Activated CD4-positive, alpha-beta T cell treated with anti-CD3 and anti-CD28 coated beads, Interleukin-2, Interleukin-4, amounts not matched to agents 100 ng/mL and 50 ng/mL, durations not matched to agents 16 hours and 8 hours (primary cell): ENCODE results near the gene TUBB.
"Not testable (repeated sequence)": the region's sequence is repeated elsewhere in the genome, so short reads cannot be mapped to it uniquely, and the experiment has no call there.

Source experiments
- DNase-seq: peaks from one replicate; pipeline ENCODE4 v3.0.0-alpha.2; 2020; ENCODE audit warnings: low spot score

The TUBB gene

DNA sequence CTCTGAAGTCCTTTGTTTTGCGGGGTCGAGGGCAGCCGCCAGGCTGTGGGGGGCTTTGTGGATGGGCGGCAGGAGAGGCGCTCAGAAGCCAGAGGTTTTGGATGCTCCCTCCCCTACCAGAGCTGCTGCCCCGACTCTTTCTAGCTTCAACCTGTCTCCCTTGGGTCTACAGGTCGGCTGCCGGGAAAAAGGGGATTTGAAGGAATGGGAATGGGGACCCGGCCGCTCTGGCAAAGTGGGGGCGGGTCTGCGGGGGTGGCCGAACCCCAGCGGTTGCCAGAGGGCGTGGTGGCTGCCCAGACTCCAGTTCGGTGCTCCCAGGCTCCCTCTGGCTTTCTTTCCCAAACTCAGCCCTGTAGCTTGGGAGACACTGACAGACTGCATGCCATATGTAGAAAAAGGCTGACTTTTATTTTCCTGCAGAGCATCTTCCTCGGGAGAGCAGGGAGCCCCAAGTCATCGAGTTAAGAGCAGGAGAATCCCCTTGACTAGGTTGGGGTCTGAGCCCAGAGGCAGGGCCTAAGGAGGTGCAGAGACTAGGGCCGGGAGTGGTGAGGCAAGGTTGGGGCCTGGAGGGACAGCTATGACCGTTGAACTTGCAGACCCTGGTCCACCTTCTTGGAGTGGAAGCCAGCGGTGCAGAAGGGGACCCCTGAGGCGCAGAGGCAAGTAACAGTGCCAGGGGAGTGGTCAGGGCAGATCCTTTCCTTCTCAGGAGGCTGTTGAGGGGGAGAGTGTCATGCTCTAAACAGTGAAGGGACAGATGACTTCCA, 32.3 kb upstream of the TUBB start:
- no peak for DNase-seq

DNA sequence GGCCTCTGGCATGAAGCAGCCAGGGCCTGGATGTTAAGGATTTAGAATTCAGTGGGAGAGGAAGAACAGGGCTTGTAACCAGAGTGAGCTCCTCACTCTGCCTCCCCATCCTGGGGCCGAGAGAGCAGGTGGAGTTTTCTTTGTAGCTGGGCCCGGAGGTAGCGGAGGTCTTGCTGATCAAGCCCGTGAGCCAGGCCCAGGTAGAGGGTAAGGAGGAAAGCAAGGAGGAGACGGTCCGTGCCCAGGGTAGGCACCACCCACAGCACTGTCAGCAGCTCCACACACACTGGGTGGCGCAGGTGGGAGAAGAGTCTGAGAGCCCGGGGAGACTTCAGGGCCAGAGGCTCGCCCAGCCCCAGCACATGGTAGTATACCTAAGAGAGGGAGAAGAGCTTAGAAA, 31.6 kb upstream of the TUBB start:
- no peak for DNase-seq

DNA sequence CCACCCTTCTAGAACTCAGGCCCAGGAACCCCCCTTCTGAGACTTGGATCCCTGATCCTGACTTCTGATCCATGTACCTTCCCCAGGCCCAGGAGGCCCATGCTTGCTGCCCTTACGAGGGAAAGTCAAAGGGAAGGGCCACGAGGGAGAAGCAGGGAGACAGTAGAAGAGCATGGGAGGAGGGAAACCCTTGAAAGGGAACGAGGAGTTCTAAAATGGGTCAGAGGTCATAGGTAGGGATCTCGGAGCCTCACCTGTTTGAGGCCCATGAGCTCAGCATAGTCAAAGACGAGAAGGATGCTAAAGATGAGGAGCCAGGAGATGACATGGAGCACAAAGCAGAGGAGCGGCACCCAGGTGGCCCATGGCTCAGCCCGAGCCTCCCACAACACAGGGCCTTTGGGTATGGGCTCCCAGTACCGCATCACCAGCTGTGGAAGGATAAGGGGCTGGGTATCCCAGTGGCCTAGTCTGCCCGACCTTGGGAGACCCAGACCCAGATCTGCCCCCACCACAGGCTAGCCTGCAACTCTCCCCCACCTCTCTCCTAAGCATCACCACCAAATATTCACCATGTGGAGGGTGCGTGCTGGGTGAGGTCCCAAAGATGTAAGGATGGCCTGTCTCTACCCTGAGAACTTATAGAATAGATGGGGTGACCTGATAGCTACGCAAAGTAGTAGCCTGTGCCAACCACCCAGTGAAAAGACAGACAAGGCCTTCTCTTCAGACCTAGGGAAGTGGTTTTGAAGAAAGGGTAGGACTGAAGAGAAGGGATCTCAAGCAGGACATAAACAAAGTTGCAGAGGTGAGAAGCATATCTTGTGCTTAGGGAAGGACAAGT, 30.9 kb upstream of the TUBB start:
- no peak for DNase-seq

DNA sequence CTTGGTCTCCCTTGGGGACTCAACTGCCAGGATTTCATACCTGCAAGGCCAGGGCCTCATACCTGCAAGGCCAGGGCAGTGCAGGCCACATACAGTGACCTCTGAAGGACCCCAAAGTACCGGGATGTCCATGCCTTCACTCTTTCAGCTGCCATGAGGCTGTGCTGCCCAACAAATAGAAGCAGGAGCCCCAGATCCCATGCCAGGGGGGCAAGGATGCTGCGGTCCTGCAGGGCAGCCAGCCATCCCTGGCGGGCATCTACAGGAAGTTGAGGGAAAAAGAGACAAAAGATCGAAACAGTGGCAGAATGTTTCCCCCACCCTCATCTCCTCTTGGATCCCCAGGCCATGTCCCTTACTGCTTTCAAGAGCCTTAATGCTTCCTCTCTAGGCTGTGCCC, 30.2 kb upstream of the TUBB start:
- DNase-seq = no peak

GRCh38 chr6:30690403-30691207, 29.5 kb upstream of the TUBB start, which contains the start of gene NRM:
NRM (minus strand) TSS chr6:30690984; CDS start chr6:30690974, 10 bp downstream.
- peak; percentile 77 for DNase-seq

DNA sequence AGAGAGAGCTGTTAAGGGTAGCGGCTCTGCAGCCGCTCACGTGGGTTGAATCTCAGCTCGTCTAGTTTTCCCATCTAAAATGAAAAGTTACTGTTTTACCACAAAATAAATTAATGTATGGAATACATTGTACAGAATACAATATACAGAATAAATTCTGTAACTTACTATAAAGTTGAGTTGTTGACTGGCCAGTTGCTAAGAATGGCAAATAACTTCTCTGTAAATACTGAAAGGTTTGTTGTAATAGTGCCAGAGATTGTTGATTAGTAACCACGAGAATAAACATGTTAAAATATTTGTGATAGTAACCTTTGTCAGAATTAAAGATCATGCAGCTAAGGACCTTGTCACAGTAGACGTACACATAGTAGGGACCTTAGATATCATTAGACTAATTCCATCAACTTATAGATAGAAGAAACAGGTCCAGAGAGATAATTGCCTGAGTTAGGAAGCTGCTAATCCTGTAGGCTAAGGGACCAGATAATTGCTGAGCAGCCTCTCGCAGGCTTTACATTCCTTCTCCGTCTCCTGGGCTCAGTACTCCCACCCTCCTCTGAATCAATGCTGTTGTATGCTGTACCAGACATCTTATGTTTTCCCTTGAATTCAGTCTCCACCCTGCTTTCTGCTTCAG, 28.8 kb upstream of the TUBB start:
- DNase-seq = no peak

GRCh38 chr6:30696432-30696831, 23.7 kb upstream of the TUBB start:
- DNase-seq = no peak

- no peak for DNase-seq
These were observed 19.8 kb upstream of the TUBB start for GRCh38 chr6:30700340-30700739.

DNA sequence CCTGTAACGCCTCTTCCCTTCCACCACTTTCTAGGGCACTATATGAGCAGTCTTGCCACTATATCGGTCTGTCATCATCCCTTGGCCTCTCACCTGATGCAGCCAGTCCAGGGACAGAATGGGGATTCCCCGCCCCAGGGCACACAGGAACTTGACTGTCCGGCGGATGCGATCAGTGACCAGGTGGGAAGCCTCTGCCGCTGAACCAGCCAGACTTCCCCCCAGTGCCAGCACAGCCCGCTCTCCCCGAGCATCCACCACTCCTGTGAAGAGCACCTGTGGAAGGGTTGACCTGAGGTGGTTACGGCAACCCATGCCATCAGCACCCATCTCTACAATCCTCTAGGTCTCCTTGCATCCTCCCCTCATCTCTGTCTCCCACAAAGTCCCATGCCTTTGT, 17.1 kb upstream of the TUBB start:
- no peak for DNase-seq

DNA sequence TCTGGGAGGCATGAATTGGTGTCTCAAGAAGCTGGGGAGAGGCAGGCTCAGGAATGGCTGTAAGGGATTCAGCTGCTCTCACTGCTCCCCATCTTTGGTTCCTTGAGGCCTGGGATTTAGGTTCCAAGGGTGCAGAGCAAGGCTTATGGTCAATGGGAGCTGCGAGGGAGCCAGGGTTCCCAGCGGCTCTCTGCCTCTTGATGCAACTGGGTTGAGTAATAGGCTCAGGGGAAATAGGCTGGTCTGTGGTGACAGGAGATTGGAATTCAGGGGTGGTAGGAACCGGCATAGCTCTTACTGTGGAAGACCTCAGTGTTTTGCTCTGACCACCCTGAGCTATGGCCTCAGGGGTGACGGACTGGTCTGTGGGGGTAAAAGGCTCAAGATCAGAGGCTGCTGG, 16.3 kb upstream of the TUBB start:
- no peak for DNase-seq

GRCh38 chr6:30705620-30706019, 14.5 kb upstream of the TUBB start:
- DNase-seq = no peak

DNA sequence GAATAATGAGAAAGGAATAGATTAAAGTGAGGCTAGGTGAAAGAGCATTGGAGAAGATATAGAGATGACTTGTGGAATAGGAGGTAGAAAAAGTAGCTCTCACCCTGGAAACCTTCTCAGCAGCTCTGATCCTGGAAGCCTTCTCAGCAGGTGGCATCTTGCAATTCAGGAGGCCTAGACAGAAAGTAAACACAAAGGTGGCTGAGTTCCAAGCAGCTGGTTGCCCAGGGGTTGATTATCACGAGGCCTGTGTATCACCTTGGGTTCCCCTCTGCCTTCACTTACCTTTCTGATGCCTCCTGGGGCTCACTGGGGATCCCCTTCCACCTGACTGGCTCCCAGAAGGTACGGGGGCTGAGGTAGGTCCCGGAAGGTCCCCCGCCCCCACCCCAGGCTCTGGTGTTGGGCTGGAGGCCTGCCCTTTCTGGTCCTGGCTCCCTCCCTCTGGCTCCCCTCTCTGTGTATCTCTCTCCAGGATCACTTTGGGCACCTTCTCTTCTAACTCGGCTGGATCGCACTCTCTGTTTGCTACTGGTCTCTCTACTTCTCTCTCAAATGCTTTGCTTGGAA, 12.8 kb upstream of the TUBB start:
- no peak for DNase-seq

- DNase-seq = no peak
These were observed 10.9 kb upstream of the TUBB start for GRCh38 chr6:30709101-30709868.

DNA sequence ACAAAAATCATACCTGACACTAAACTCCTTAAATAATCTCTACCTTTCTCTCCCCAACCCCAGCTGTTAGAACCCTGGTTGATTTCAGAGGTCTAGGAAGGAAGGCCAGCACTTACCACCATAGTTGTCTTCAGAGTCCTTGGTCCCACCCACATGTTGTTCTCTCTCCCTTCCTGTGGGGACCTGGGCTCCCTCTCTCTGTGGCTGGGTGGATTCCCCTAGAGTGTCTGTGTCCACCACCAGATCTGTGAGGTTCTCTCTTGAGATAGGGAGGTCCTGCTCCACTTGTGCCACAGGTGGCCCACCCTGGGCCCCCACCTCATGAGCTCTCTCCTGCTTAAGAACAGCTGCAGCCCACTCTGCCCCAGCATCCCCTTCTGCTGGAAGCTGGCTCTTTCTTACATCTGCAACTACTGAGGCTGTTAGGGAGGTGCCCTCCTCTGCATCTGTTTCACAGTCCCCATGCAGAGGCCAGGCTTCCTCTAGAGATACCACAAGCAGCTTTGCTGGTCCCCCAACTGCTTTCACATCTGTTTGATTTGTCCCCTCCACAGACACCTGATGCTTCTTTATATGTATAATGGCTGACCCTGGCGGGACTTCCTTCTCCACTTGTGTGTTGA, 8.3 kb upstream of the TUBB start:
- DNase-seq = no peak

GRCh38 chr6:30712441-30712945, 7.7 kb upstream of the TUBB start:
- DNase-seq = no peak

GRCh38 chr6:30714263-30714662, 5.9 kb upstream of the TUBB start:
- no peak for DNase-seq

GRCh38 chr6:30716879-30717128, 3.3 kb upstream of the TUBB start:
- no peak for DNase-seq

GRCh38 chr6:30717129-30717844, 2.9 kb upstream of the TUBB start, which contains the start of gene MDC1:
MDC1 (minus strand) TSS chr6:30717281; CDS start chr6:30715175, 2,106 bp downstream.
- DNase-seq = peak; percentile 100

DNA sequence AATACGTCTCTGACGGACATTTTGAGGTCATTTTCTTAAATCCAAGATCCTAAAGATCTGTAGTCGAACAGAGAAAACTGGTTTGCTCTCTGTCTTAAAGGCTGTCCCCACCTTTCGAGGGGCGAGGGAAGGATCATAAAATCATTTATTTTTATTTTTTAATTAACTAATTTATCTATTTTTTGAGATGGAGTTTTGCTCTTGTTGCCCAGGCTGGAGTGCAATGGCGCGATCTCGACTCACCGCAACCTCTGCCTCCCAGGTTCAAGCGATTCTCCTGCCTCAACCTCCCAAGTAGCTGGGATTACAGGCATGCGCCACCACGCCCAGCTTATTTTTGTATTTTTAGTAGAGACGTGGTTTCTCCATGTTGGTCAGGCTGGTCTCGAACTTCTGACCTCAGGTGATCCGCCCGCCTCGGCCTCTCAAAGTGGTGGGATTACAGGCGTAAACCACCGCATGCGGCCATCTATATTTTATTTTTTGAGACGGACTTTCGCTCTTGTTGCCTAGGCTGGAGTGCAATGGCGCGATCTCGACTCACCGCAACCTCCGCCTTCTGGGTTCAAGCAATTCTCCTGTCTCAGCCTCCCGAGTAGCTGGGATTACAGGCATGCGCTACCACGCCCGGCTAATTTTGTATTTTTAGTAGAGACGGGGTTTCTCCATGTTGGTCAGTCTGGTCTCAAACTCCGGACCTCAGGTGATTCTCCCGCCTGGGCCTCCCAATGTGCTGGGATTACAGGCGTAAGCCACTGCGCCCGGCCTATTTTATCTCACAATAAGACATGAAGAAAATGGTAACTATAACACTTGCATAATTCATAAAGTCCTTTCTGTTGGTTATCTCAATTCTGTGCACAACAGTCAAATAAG, 2.1 kb upstream of the TUBB start:
- not testable (repeated sequence) for DNase-seq
